GM19025 (cell line): ENCODE data around the gene TXNRD2.

Experiments
- ATAC-seq: cut with Tn5 transposase; IDR thresholded peaks from one replicate; pipeline ENCODE4 v1.9.1; 2021; ENCODE audit warnings: mild to moderate bottlenecking, low read depth, moderate library complexity; ENCODE audit not compliant: unreplicated experiment

Gene TXNRD2

GRCh38 chr22:19853058-19853878, 88.3 kb downstream of the TXNRD2 start:
- ATAC-seq: no peak

GRCh38 chr22:19852177-19852781, 89.3 kb downstream of the TXNRD2 start:
- no peak for ATAC-seq

GRCh38 chr22:19851291-19852176, 90.1 kb downstream of the TXNRD2 start:
- ATAC-seq: no peak

GRCh38 chr22:19850763-19851109, 90.9 kb downstream of the TXNRD2 start:
- no peak for ATAC-seq

GRCh38 chr22:19849835-19850762, 91.5 kb downstream of the TXNRD2 start:
- no peak for ATAC-seq

- no peak for ATAC-seq
Measured at GRCh38 chr22:19848298-19849224, 93.1 kb downstream of the TXNRD2 start.

- no peak for ATAC-seq
Measured at GRCh38 chr22:19847345-19847632, 94.3 kb downstream of the TXNRD2 start.

GRCh38 chr22:19846620-19847344, 94.8 kb downstream of the TXNRD2 start:
- ATAC-seq: no peak

- ATAC-seq: no peak
Measured at GRCh38 chr22:19845054-19845722, 96.4 kb downstream of the TXNRD2 start.

GRCh38 chr22:19844377-19845053, 97.1 kb downstream of the TXNRD2 start:
- ATAC-seq: no peak

GRCh38 chr22:19843857-19844376, 97.7 kb downstream of the TXNRD2 start:
- ATAC-seq: no peak

- ATAC-seq: no peak
Measured at GRCh38 chr22:19843107-19843856, 98.3 kb downstream of the TXNRD2 start.

- no peak for ATAC-seq
Measured at GRCh38 chr22:19842393-19843106, 99.1 kb downstream of the TXNRD2 start.

GRCh38 chr22:19841641-19842392, 99.8 kb downstream of the TXNRD2 start:
- no peak for ATAC-seq

GRCh38 chr22:19840955-19841640, 100.5 kb downstream of the TXNRD2 start:
- ATAC-seq: no peak
